ENCODE results near the gene RAN. TPM values are rescaled to one million over a fixed set of nuclear protein-coding genes. Genes with fewer than 3 reads are reported as not detected.

The RAN gene
- total RNA-seq, 1 donor from 2014 or later: 471 TPM

- no peak overlapping the region for H3K4me3 Mint-ChIP-seq (ENCODE audit: unreplicated experiment)
- DNase-seq (ENCODE audit: extremely low spot score, unreplicated experiment): no peak
- peaks cover 63% of the 10 kb centered on the region for H3K4me1 Mint-ChIP-seq (ENCODE audit: unreplicated experiment)
Measured at GRCh38 chr12:130828895-130829294, 43.0 kb upstream of the RAN start.

GRCh38 chr12:130829391-130830245 lies 42.2 kb upstream of the RAN start:
- no peak for TF ChIP-seq CTCF (IDR thresholded peaks at IDR 0.05)
- H3K27me3 Mint-ChIP-seq (ENCODE audit: unreplicated experiment): no peaks in the 10 kb centered on the region
- no peak overlapping the region for H3K4me3 Mint-ChIP-seq (ENCODE audit: unreplicated experiment)
- no peak for DNase-seq (ENCODE audit: extremely low spot score, unreplicated experiment)
- H3K36me3 Mint-ChIP-seq (ENCODE audit: unreplicated experiment): peaks cover 4% of the 10 kb centered on the region
- H3K4me1 Mint-ChIP-seq (ENCODE audit: unreplicated experiment): peaks cover 65% of the 10 kb centered on the region
- H3K9me3 Mint-ChIP-seq (ENCODE audit: unreplicated experiment): no peaks in the 10 kb centered on the region
- H3K27ac Mint-ChIP-seq (ENCODE audit: unreplicated experiment): peak overlapping the region; percentile 23

More at GRCh38 chr12:130828895-130829294, 43.0 kb upstream of the RAN start:
- Mint-ChIP-seq H3K27ac (ENCODE audit: unreplicated experiment) (peak overlapping the region; percentile 23), H3K27me3 (ENCODE audit: unreplicated experiment) (no peaks in the 10 kb centered on the region), H3K36me3 (ENCODE audit: unreplicated experiment) (peaks cover 2% of the 10 kb centered on the region), H3K9me3 (ENCODE audit: unreplicated experiment) (no peaks in the 10 kb centered on the region)
- TF ChIP-seq CTCF (IDR thresholded peaks at IDR 0.05): no peak

GRCh38 chr12:130830246-130830551 lies 41.7 kb upstream of the RAN start:
- peaks cover 4% of the 10 kb centered on the region for H3K36me3 Mint-ChIP-seq (ENCODE audit: unreplicated experiment)
- no peak for DNase-seq (ENCODE audit: extremely low spot score, unreplicated experiment)
- no peaks in the 10 kb centered on the region for H3K9me3 Mint-ChIP-seq (ENCODE audit: unreplicated experiment)
- no peak overlapping the region for H3K4me3 Mint-ChIP-seq (ENCODE audit: unreplicated experiment)
- H3K27me3 Mint-ChIP-seq (ENCODE audit: unreplicated experiment): no peaks in the 10 kb centered on the region
- no peak for TF ChIP-seq CTCF (IDR thresholded peaks at IDR 0.05)
- peaks cover 64% of the 10 kb centered on the region for H3K4me1 Mint-ChIP-seq (ENCODE audit: unreplicated experiment)
- no peak overlapping the region for H3K27ac Mint-ChIP-seq (ENCODE audit: unreplicated experiment)

GRCh38 chr12:130831246-130831645 lies 40.6 kb upstream of the RAN start:
- peaks cover 59% of the 10 kb centered on the region for H3K4me1 Mint-ChIP-seq (ENCODE audit: unreplicated experiment)
- H3K27ac Mint-ChIP-seq (ENCODE audit: unreplicated experiment): no peak overlapping the region
- no peak for TF ChIP-seq CTCF (IDR thresholded peaks at IDR 0.05)
- H3K27me3 Mint-ChIP-seq (ENCODE audit: unreplicated experiment): no peaks in the 10 kb centered on the region
- H3K36me3 Mint-ChIP-seq (ENCODE audit: unreplicated experiment): peaks cover 2% of the 10 kb centered on the region
- no peaks in the 10 kb centered on the region for H3K9me3 Mint-ChIP-seq (ENCODE audit: unreplicated experiment)
- no peak for DNase-seq (ENCODE audit: extremely low spot score, unreplicated experiment)
- no peak overlapping the region for H3K4me3 Mint-ChIP-seq (ENCODE audit: unreplicated experiment)

GRCh38 chr12:130831876-130832405 lies 39.9 kb upstream of the RAN start:
- TF ChIP-seq CTCF (IDR thresholded peaks at IDR 0.05): no peak
- H3K27me3 Mint-ChIP-seq (ENCODE audit: unreplicated experiment): no peaks in the 10 kb centered on the region
- H3K36me3 Mint-ChIP-seq (ENCODE audit: unreplicated experiment): peaks cover 2% of the 10 kb centered on the region
- H3K9me3 Mint-ChIP-seq (ENCODE audit: unreplicated experiment): no peaks in the 10 kb centered on the region
- H3K27ac Mint-ChIP-seq (ENCODE audit: unreplicated experiment): no peak overlapping the region
- peaks cover 60% of the 10 kb centered on the region for H3K4me1 Mint-ChIP-seq (ENCODE audit: unreplicated experiment)
- no peak overlapping the region for H3K4me3 Mint-ChIP-seq (ENCODE audit: unreplicated experiment)
- no peak for DNase-seq (ENCODE audit: extremely low spot score, unreplicated experiment)

All from osteocyte (in vitro differentiated cells).